HUDEP-2 (cell line): ENCODE measurements around the gene MCMBP.
"Not testable (repeated sequence)": the region's sequence is repeated elsewhere in the genome, so short reads cannot be mapped to it uniquely, and the experiment has no call there.

Experiments
- DNase-seq, 76 experiments: peaks; one replicate each; lab custom pipeline; 2025; ENCODE audit not compliant: unreplicated experiment in 76 of 76; lab: John Stamatoyannopoulos, UW

MCMBP gene

DNA sequence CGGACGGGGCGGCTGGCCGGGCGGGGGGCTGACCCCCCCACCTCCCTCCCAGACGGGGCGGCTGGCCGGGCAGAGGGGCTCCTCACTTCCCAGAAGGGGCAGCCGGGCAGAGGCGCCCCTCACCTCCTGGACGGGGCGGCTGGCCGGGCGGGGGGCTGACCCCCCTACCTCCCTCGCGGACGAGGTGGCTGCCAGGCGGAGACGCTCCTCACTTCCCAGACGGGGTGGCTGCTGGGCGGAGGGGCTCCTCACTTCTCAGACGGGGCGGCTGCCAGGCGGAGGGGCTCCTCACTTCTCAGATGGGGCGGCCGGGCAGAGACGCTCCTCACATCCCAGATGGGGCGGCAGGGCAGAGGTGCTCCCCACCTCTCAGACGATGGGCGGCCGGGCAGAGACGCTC, 77.5 kb downstream of the MCMBP start:
- DNase-seq = not testable (repeated sequence)

DNA sequence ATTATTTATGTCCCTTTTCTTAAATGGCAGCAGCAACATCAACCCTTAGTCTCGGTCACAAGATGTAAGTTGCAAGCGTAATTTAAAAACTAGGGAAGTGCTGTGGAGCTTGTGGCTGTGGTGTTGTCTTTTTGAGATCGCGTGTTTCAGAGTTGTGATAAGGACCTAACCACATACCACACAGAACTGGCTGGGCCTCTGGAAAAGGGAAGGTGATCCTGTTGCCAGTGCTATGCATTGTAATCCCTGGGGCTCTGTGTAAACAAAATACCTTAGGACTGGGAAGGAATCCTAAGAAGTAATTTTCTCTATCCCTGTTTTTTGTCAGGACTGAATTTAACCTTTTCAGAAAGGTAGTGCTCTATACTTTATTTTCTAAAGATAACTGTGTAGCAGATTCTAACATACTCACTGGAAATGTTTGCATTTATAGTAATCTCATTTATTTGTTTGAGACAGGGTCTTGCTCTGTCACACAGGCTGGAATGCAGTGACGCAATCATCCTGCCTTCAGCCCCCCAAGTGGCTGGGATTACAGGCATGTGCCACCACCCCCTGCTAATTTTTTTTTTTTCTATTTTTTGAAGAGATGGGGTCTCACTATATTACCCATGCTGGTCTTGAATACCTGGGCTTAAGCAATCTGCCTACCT, 86.4 kb downstream of the MCMBP start:
- peak in 53 of 76 experiments; percentile 1 to 60 (median 20) for DNase-seq

DNA sequence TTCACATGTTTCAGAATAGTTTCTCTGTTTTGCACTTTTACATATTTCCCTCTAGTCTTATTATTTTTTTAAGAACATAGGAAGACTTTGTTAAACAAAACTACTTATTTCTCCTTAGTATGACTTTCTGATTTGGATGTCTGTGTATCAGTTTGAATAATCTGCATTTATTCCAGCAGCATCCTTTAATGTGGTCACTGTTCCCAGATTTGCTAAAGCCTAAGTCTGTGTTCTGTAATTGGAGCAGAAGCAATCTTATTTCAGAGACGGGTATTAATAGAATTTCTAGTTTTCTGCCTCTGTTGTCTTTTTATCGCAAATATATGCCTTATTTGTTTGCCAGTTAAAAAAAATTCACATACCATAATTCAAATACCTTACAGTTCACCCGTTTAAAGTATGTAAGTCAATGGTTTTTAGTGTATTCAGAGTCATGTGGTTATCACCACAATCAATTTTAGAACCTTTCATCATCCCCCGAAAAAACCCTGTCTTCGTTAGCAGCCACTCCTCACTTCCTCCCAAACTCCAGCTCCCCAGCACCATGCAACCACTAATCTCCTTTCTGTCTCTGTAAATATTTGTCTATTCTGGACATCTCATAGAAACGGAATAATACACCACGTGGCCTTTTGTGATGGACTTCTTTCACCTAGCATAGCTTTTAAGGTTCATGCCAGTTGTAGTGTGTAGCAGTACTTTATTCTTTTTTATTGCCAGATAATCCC, 88.1 kb downstream of the MCMBP start:
- peak in 6 of 76 experiments; percentile 4 to 62 (median 11) for DNase-seq

DNA sequence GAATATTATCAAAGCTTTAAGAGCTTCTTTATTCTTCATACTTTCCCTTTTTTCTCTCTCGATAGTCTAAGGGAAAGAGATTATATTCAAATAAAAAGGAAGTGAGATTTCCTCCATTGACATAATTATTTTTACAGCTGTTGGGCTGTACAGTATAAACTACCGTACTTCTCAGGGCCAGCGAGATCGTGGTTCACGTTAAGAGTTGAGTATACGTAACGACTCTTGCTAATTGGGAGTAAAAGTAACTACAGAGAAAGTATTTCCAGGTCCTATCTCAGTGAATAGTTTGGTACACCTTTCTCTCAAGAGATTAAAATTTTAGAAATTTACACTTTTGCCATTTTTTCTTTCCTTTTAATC, 89.0 kb downstream of the MCMBP start:
- no peak for DNase-seq

DNA sequence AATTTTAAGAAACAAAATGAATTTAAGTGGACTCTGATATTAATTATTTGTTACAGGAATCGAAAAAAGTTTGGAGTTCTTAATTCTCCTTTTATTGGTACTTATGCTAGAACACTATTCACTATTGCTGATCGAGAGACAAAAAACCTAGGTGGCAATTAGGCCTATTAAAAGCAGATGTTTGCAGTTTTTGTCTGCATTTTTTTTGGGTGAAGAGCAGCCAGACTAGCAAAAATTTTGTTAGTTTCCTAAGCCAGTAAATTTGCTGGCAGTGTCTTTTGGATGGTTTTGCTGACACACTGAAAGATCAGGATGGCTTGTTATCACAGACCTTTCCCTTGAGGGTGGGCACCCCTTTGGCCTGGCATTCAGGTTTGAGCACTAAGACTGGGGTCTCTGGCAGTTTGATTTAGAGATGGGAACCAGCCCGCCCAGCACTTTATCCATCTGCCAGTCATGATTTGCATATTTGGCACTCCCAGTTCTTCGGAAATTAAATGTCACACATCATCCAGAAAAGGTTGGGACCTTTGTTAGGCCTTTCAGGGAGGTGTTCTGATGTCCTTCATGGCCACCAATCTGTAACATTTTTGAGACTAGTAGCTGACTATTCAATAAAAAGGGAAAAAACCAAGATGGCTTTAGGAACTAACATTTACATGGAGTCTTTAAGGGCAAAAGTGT, 89.5 kb downstream of the MCMBP start:
- no peak for DNase-seq

DNA sequence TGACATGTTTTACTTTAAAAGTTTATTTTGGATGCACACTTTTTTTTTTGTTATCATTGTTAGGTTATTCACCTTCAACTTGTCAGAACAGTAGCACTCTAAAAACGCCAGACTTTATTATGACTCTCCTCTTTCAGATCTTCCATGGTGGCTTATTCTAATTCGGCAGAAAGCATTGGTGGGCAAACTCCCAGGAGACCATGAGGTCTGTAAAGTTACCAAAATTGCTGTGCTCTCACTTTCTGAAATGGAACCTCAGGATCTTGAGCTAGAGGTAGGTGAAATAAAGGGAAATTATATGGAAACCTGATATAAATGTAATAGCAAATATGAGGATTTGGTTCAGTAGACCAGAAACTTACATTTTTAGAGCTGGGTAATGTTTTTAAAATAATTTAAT, 91.1 kb downstream of the MCMBP start:
- DNase-seq = no peak

DNA sequence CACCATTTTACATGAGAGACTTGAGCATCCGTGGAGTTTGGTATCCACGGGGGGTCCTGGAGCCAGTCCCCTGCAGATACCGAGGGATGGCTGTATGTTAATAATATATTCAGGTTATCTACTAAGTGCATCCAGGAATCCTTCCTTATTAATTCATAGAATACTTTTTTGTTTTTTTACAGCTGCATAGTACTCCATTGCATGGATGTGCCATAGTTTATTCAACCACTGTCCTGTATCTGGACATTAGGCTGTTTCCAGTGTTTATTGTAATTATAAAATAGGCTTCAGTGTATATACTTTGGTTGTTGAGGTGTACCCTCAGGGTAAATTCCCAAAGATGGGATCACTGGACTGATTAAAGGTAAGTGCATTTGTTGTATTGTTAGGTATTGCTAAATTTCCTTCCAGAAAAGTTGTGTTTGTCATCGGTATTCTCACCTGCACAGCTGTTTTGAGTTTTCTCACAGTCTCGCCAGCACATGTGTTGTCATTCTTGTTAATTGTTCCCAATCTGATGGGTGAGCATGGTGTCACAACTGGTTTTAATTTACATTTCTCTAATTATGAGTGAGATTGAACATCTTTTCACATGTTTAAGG, 91.7 kb downstream of the MCMBP start:
- no peak for DNase-seq
